ENCODE measurements around the gene PTGES.

- TF ChIP-seq CTCF (IDR thresholded peaks at IDR 0.05), result no peak
- TF ChIP-seq EZH2 (IDR thresholded peaks at IDR 0.05), result no peak
Observed at GRCh38 chr9:129697656-129698253, 55.1 kb downstream of the PTGES start.
